NCI-H128 (cell line): Measurements from ENCODE around the gene UBAP2.

Source experiments
- DNase-seq: peaks from one replicate; lab custom pipeline; 2025; ENCODE audit not compliant: unreplicated experiment; lab: John Stamatoyannopoulos, UW

The UBAP2 gene

DNA sequence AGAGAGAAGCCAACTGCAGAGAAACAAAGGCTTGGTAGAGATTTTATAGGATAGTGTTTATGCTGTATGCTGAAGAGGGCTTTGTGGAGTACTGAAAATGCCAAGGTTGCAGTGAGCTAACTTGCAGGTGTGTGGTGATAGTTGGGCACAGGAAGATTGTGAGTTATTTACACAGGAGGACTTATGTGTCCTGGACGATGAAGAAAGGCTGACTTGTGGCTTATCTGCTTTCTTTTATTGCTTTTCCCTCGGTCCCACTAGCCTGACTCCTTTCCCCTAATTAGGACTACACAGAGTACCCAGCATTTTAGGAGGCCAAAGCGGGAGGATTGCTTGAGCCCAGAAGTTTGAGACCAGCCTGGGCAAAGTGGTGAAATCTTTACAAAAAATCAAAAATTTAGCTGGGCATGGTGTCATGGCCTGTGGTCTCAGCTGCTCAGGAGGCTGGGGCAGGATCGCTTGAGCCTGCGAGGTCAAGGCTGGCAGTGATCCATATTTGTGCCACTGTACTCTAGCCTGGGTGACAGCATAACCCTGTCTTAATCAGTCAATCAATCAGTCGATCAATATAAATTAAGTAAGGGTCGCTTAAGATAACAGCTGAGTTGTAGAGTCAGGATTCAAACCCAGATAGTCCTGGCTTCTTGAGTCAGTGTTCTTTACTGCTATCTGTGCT is 169.9 kb downstream of the UBAP2 start:
- DNase-seq: no peak

DNA sequence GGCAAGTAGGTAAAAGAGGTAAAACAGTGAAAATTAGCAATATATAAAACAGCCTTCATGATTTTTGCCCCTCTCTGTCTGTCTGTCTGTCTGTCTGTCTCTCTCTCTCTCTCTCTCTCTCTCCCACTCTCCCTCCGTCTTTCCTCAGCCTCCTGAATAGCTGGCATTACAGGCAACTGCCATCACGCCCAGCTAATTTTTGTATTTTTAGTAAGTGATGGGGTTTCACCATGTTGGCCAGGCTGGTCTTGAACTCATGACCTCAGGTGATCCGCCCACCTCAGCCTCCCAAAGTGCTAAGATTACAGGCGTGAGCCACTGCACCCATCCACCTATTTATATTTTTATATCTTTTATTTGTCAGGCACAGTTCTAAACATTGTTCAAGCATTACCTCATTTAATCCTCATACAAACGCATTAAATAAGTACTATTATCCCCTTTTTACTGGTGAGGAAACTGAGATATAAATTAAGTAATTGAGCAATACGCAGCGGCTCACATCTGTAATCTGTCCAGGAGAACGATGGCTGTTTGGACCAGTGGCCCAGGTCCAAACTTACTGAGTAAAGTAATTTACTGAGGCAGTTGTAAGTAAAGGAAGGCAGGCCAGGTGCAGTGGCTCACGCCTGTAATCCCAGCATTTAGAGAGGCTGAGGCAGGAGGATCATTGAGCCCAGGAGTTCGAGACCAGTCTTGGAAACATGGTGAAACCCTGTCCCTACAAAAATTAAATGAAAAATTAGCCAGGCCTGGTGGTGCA is 170.8 kb downstream of the UBAP2 start:
- DNase-seq: no peak
